Activated CD4-positive, alpha-beta T cell treated with anti-CD3 and anti-CD28 coated beads for 1 hour (primary cell): ENCODE measurements around the gene CYP4F11.
"Not testable (repeated sequence)": the region's sequence is repeated elsewhere in the genome, so short reads cannot be mapped to it uniquely, and the experiment has no call there.

Experiments used
- DNase-seq: peaks from one replicate; pipeline ENCODE4 v3.0.0-alpha.2; 2020

The CYP4F11 gene, protein sequence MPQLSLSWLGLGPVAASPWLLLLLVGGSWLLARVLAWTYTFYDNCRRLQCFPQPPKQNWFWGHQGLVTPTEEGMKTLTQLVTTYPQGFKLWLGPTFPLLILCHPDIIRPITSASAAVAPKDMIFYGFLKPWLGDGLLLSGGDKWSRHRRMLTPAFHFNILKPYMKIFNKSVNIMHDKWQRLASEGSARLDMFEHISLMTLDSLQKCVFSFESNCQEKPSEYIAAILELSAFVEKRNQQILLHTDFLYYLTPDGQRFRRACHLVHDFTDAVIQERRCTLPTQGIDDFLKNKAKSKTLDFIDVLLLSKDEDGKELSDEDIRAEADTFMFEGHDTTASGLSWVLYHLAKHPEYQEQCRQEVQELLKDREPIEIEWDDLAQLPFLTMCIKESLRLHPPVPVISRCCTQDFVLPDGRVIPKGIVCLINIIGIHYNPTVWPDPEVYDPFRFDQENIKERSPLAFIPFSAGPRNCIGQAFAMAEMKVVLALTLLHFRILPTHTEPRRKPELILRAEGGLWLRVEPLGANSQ

DNA sequence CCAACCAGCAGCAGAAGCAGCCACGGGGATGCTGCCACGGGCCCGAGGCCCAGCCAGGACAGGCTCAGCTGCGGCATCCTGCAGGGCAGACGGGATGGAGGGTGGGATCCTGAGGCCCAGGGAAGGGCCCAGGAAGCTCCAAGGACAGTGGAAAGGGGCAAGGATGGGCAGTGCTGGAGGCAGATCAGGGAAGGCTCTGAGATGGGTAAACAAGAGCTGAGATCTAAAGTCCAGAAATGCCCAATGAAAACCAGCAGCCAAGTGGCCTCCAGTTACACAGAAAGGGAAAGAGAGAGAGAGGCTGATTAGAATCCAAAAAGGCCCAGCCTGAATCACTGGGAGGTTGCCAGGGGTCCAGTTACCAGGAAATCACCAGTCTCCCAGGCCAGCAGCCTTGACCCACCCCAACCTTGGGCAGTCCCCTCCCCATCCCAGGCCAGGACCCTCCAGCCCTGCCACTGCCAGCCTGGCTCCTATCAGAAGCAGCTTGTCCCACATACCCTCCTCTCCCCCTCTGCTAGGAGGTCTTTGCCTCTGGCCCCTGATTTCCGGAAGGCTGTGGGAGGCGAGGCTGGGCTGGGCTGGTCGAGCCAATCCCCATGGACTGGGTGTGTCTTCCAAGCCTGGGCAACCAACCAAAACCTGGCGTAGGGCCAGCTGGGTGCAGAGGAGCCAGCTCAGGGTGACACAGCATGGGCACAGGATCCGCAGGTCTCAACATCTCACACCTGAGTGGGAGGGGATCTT, at the start of gene CYP4F11:
CYP4F11 (minus strand) TSS at position 198 of the 747 bp plus-strand sequence; CDS start at position 77, 121 bp downstream.
- DNase-seq, result no peak

- DNase-seq, result no peak
These were observed 45.0 kb upstream of the CYP4F11 start for GRCh38 chr19:15979293-15979692.

- no peak for DNase-seq
These were observed 43.4 kb upstream of the CYP4F11 start for GRCh38 chr19:15977690-15978089.

DNA sequence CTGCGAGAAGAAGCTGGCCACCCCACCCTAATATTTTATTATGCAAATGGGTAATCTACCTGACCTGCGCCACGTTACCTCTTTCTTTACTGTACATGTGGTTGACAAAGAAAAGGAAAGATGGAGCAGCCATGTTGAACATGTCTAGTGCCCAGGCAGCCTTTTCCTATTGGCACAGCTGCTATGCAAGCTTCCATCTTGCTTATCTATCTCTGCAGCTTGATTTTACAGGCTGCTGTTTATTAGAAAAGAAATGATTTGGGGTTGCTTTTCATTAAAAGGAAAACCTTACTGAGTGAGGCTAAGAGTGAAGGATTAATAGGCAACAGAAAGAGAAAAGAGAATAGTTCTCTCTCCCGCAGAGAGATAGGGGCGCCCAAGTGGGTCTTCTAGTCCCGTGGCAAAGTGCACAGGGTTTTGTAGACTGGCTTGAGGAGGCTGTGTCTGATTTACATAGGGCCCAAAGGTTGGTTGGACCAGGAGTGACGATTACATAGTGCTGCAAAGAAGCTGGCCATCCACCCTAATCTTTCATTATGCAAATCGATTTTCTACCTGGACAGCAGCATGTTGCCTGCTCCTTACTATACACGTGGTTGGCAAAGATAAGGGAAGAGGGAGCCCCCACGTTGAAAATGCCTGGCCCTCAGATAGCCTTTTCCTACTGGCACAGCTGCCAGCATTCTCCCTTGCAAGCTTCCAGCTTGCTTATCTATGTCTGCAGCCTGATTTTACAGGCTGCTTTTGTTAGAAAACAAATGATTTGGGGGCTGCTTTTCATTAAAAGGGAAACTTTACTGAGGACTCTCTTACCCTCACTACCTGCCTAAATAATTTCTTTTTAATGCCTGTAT, 42.7 kb upstream of the CYP4F11 start:
- DNase-seq, result no peak

DNA sequence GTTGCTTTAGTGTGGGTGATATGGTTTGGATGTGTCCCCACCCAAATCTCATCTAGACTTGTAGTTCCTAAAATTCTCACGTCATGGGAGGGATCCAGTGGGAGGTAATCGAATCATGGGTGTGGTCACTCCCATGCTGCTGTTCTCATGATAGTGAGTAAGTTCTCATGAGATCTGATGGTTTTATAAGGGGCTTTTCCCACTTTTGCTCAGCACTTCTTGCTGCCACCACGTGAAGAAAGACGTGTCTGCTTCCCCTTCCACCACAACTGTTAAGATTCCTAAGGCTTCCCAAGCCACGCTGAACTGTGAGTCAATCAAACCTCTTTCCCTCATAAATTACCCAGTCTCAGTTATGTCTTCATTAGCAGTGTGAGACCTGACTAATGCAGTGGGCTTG, 40.5 kb upstream of the CYP4F11 start:
- no peak for DNase-seq

DNA sequence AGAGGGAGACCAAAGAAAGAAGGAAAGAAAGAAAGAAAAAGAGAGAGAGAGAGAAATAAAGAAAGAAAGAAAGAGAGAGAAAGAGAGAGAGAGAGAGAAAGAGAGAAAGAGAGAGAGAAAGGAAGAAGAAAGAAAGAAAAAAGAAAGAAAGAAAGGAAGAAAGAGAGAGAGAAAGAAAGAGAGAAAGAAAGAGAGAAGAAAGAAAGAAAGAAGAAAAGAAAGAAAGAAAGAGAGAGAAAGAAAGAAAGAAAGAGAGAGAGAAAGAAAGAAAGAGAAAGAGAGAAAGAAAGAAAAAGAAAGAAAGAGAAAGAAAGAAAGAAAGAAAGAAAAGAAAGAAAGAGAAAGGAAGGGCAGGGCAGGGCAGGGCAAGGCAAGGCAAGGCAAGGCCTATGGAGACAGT, 37.7 kb upstream of the CYP4F11 start:
- DNase-seq, result not testable (repeated sequence)

GRCh38 chr19:15971224-15971780, 37.0 kb upstream of the CYP4F11 start:
- DNase-seq, result no peak

DNA sequence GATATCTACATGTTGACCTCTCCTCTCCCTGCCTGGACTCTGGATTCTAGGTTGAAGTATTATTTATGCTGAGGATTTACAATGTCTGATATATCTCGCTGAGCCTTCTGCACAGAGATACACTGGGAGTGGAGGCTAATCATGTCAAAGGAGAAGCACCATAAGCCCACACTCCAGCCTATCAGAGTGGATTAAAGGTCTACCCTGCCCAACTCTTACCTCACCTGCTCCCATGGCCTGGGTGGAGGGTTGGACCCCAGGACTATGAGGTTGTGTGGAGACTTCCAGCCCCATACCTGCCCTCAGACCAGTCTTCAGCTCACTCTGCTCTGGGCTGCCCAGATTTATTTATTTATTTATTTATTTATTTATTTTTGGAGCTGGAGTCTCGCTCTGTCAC, 29.9 kb upstream of the CYP4F11 start:
- no peak for DNase-seq

- no peak for DNase-seq
These were observed 28.0 kb upstream of the CYP4F11 start for GRCh38 chr19:15962319-15962718.

DNA sequence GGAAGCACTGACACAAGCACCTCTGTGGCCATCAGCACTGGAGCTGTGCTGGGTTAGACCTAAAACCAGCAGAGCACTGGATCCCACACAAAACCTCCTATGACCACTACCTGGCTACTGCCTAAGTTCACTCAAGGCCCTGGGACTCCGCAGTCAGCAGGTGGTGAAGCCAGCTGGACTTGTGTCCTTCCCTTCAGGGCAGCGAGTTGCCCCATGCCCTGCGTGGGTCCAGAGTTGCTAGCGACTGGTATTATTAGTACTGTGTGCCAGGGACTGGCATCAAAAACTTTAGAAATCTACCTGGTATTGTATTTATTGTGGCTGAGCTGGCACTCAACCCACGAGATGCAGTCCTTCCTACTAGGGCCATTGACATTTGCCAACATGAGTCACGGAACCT, 20.5 kb upstream of the CYP4F11 start:
- DNase-seq, result no peak

DNA sequence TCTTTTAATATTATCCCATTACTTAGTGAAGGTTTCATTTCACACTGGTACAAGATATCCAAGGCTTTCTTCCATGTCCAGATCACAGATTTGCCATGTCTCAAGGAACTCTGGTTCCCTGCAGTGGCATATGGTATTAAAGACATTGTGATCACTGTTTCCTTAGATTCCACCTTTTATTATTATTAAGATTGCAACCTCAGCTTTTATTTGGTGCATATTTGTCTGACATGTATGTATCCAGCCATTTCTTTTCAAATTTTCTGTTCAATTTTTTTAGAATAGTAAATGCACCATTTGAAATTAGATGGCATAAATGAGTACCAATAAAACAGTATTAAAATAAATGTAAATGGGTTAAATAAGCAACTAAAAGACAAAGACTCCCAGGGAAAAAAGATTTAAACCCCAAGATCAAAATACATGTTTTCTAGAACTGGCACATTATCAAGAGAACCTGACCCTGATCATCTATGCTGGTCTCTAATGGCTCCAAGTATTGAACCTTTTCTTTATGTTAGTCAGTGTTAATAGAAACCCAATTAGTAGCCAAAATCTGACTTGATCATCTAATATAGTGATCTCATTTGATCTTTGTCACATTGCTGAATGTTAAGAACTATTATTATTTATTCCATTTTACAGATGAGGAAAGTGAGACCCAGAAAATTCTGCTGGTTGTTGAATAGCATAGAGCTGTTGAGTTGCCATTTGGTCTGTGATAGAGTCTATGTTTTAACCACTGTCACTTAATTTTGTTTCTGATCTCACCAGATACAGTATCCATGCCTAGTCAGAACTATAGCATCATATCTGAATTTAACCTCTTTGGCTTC, 14.1 kb upstream of the CYP4F11 start, which contains the start of gene OR10H4:
OR10H4 (plus strand) TSS at position 786 of the 836 bp plus-strand sequence; CDS start at position 786, 0 bp downstream.
- DNase-seq, result no peak

DNA sequence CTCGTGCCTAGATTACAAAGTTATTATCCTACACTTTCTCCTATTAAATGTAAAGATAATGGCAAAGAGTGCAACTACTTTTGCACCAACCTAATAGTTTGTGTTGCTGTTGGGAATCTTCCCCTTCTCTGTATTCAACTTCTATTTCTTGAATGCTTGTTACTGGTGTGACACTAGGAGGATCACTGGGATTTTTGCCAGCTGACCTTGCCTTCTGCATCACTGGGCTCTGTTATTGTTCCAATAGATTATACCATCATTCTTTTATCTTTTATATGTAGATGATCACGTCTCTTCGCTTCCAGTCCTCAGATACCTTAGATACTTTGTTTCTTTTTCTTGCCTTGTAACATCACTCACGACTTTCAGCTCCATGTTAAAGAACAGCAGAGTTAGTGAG, 11.0 kb upstream of the CYP4F11 start:
- no peak for DNase-seq

GRCh38 chr19:15944401-15944800, 10.1 kb upstream of the CYP4F11 start:
- DNase-seq, result no peak

DNA sequence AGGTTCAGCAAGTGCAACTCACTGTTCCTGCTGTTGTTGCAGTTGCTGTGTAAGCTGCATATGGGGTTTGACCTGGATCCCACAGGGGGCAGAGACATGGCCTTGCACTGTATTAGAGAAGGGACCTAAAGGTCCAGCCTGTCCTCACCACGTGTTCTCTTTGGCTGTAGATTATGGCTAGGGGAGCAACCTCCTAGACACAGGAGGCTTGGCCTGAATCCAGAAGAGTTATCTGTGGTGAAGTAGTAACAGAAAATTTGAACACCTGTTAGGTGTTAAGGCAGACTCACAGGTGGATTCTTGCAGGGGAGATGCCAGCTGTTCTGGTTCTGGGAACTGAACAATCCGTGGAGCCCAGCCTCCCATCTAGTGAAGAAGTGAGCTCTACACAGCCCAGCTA, 3.4 kb upstream of the CYP4F11 start:
- DNase-seq, result no peak

GRCh38 chr19:15936950-15937349, 2.6 kb upstream of the CYP4F11 start:
- DNase-seq, result no peak

DNA sequence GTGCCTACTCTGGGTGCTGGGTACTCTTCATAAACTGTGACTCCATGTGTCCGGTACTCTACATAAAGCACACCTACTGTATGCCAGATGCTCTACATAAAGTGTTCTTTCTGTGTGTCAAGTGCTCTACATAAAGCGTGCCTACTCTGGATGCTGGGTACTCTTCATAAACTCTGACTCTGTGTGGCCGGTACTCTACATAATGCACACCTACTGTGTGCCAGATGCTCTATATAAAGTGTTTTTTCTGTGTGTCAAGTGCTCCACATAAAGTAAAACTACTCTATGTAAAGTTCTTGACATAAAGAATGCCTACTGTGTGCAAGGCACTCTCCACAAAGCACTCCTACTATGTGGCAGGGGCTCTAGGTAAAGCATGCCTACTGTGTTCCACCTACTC, 1.8 kb upstream of the CYP4F11 start:
- no peak for DNase-seq

DNA sequence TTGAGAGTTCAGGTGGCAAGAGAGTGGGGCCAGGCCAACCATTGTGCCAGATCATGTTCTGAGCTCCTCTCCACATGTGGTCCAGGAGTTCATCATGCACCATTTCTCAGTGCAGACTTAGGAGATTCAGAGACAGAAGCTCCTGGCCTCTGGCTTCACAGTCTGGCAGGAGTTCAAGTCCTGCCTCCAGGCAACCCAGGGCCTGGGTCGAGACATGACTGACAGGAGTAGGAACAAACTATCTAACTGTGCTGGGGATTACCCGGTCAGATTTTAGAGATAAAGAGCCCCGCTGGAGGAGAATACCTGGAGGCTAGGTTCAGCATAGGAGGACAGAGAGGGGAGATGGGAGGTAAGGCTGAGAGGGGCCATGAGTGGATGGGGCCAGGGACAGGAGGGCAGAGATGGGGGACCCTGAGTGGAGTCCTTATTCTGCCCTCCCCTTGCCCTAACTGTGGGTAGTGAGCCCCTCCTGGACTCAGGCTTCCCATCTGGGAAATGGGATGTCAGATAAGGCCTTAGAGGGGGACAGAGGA, 906 bp upstream of the CYP4F11 start:
- DNase-seq, result no peak

DNA sequence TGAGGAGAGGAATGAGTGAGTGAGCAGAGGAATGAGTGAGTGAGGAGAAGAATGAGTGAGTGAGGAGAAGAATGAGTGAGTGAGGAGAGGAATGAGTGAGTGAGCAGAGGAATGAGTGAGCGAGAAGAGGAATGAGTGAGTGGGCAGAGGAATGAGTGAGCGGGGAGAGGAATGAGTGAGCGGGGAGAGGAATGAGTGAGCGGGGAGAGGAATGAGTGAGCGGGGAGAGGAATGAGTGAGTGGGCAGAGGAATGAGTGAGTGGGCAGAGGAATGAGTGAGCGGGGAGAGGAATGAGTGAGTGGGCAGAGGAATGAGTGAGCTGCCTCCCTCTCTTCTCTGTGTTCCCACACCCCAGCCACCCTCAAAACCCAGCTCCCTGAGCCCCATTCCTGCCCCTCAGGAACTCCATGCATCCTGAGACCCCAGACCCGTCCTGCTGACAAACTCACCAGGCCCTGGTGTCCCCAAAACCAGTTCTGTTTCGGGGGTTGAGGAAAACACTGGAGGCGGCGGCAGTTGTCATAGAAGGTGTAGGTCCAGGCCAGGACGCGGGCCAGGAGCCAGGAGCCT, 483 bp downstream of the CYP4F11 start:
- DNase-seq, result not testable (repeated sequence)

DNA sequence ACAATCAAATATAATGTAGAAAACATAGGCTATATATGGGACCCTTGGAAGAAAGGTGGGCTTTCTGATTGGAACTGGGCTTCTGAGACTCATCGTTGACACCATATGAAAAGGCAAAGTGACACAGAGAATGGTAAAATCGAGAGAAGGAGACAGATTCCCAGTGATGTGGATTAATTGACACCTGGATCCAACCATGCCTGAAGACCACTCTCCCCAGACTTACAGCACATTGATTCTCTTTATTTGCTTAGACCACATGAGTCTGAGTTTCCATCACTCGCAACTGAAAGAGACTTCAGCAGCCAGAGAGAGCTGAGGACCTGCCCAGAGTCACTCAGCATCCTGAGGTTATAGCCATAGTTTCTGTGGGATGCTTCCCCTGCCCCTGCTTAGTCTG, 6.0 kb downstream of the CYP4F11 start:
- DNase-seq, result no peak

DNA sequence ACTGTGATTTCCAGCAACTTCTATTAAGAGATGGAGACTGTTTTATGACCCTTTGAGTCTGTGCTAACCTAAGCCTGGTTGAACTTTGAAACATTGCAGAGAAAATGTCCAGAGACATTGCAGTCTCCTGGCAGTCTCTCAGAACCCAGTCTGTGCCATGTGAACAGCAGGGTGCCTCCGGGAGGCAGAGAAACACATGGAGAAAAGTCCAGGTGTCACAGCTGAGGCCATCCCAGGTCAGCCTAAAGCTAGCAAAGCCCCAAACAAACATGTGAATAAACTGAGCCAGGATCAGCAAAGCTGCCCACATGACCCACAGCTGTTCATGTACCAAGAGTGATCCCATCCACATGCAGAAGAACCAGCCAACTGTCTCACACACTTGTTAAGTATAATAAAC, 7.8 kb downstream of the CYP4F11 start:
- DNase-seq, result no peak

DNA sequence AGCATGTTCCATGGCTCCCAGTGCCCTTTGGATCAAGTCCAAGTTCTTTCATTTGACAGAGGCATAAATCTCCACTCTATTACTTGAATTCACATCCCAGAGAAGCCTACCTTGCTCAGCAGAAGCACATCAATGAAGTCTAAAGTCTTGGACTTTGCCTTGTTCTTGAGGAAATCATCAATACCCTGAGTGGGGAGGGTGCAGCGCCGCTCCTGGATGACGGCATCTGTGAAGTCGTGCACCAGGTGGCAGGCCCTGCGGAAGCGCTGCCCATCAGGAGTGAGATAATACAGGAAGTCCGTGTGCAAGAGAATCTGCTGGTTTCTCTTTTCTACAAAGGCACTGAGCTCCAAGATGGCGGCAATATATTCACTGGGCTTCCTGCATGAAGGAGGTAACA, 10.6 kb downstream of the CYP4F11 start:
- no peak for DNase-seq
